ENCODE results near the gene BZW1. TPM values are rescaled to one million over a fixed set of nuclear protein-coding genes. Genes with fewer than 3 reads are reported as not detected.

The BZW1 gene
- polyA plus RNA-seq, 1 donor (not counting 4 experiments of a cell fraction or from before 2014, with no cell fraction given): 402 TPM

GRCh38 chr2:200861617-200862155 lies 50.0 kb downstream of the BZW1 start:
- dilution Hi-C loops (cut with MboI; ENCODE audit: extremely low pct_ligation_motif_present, low sequenced_read_pairs): no loop called here

GRCh38 chr2:200862532-200863000 lies 50.9 kb downstream of the BZW1 start:
- H3K79me2 ChIP-seq (ENCODE audit: control insufficient read depth, insufficient read depth, low read length): peaks cover 68% of the 10 kb centered on the region
- peak overlapping the region; percentile 79 to 92 (median 89) for H3K4me3 ChIP-seq (ENCODE audit: control insufficient read depth in 2 of 3, extremely low read depth in 1 of 3, insufficient read depth in 2 of 3, low read depth in 1 of 3, low read length in 3 of 3)
- H3K9me3 ChIP-seq (ENCODE audit: control insufficient read depth, low read depth, low read length): no peaks in the 10 kb centered on the region
- peak overlapping the region; percentile 84 for H3K4me2 ChIP-seq (ENCODE audit: control insufficient read depth, extremely low read depth, insufficient read depth, low read depth, low read length)
- peaks cover 23% of the 10 kb centered on the region for H3K4me1 ChIP-seq (ENCODE audit: control insufficient read depth, extremely low read depth, insufficient read depth, low read length)
- no peaks in the 10 kb centered on the region for H4K20me1 ChIP-seq (ENCODE audit: control insufficient read depth, extremely low read depth, insufficient read depth, low read length)
- DNase-seq (ENCODE audit: low read depth, low spot score) (no peak), FAIRE-seq (no peak)
- no peaks in the 10 kb centered on the region for H3K27me3 ChIP-seq (ENCODE audit: control insufficient read depth, extremely low read depth, insufficient read depth, low read length)
- H2AFZ ChIP-seq (ENCODE audit: control insufficient read depth, low read length): no peak overlapping the region
- H3K9me1 ChIP-seq (ENCODE audit: control insufficient read depth, extremely low read depth, insufficient read depth, low read length): no peaks in the 10 kb centered on the region
- dilution Hi-C loops (cut with MboI; ENCODE audit: extremely low pct_ligation_motif_present, low sequenced_read_pairs): no loop called here
- no peak for TF ChIP-seq EZH2 (IDR thresholded peaks at IDR 0.05; ENCODE audit: low read length)
- TF ChIP-seq CTCF (optimal IDR thresholded peaks at IDR 0.05 in 1 of 3, IDR thresholded peaks at IDR 0.05 in 1 of 3, conservative IDR thresholded peaks at IDR 0.05 in 1 of 3; ENCODE audit: extremely low read depth in 1 of 3, insufficient read depth in 2 of 3, low read length in 3 of 3): no peak
- H3K9ac ChIP-seq (ENCODE audit: control insufficient read depth, extremely low read depth, insufficient read depth, low read length): peak overlapping the region; percentile 98
- peaks cover 8 to 28% of the 10 kb centered on the region in 2 experiments for H3K36me3 ChIP-seq (ENCODE audit: control insufficient read depth in 2 of 2, extremely low read depth in 1 of 2, insufficient read depth in 2 of 2, low read length in 2 of 2)
- peak overlapping the region; percentile 96 for H3K27ac ChIP-seq (ENCODE audit: control insufficient read depth, insufficient read depth, low read length)

More at GRCh38 chr2:200861617-200862155, 50.0 kb downstream of the BZW1 start:
- Histone ChIP-seq H3K9ac (ENCODE audit: control insufficient read depth, extremely low read depth, insufficient read depth, low read length) (peak overlapping the region; percentile 98), H3K4me1 (ENCODE audit: control insufficient read depth, extremely low read depth, insufficient read depth, low read length) (peaks cover 20% of the 10 kb centered on the region), H3K4me3 (ENCODE audit: control insufficient read depth in 2 of 3, extremely low read depth in 1 of 3, insufficient read depth in 2 of 3, low read depth in 1 of 3, low read length in 3 of 3) (peak overlapping the region; percentile 51 to 92 (median 79)), H3K27me3 (ENCODE audit: control insufficient read depth, extremely low read depth, insufficient read depth, low read length) (no peaks in the 10 kb centered on the region), H3K9me1 (ENCODE audit: control insufficient read depth, extremely low read depth, insufficient read depth, low read length) (no peaks in the 10 kb centered on the region), H3K4me2 (ENCODE audit: control insufficient read depth, extremely low read depth, insufficient read depth, low read depth, low read length) (peak overlapping the region; percentile 83), H2AFZ (ENCODE audit: control insufficient read depth, low read length) (no peak overlapping the region), H4K20me1 (ENCODE audit: control insufficient read depth, extremely low read depth, insufficient read depth, low read length) (no peaks in the 10 kb centered on the region), H3K79me2 (ENCODE audit: control insufficient read depth, insufficient read depth, low read length) (peaks cover 71% of the 10 kb centered on the region), H3K9me3 (ENCODE audit: control insufficient read depth, low read depth, low read length) (no peaks in the 10 kb centered on the region), H3K27ac (ENCODE audit: control insufficient read depth, insufficient read depth, low read length) (peak overlapping the region; percentile 27), H3K36me3 (ENCODE audit: control insufficient read depth in 2 of 2, extremely low read depth in 1 of 2, insufficient read depth in 2 of 2, low read length in 2 of 2) (peaks cover 13 to 36% of the 10 kb centered on the region in 2 experiments)
- TF ChIP-seq EZH2 (IDR thresholded peaks at IDR 0.05; ENCODE audit: low read length): no peak
- TF ChIP-seq CTCF (optimal IDR thresholded peaks at IDR 0.05 in 1 of 3, IDR thresholded peaks at IDR 0.05 in 1 of 3, conservative IDR thresholded peaks at IDR 0.05 in 1 of 3; ENCODE audit: extremely low read depth in 1 of 3, insufficient read depth in 2 of 3, low read length in 3 of 3): no peak
- DNase-seq (ENCODE audit: low read depth, low spot score): no peak
- FAIRE-seq: no peak
